CD14-positive monocyte (primary cell): ENCODE data around the gene LOC128125822.

Source experiments
- DNase-seq, 3 donors: peaks; one replicate each; pipeline ENCODE4 v3.0.0-alpha.2; 2011 to 2022
- H2AFZ ChIP-seq: 2 replicates; pipeline ENCODE4 v1.6.0; 2012; ENCODE audit warnings: mild to moderate bottlenecking, low read depth, low read length, inconsistent platforms; ENCODE audit not compliant: insufficient read depth, poor library complexity, severe bottlenecking
- H3K27ac ChIP-seq, 2 donors: 1 replicate in 1 of 2; 2 replicates in 1 of 2; pipeline ENCODE4 v1.5.1; 2012 to 2013; ENCODE audit warnings: low read length in 2 of 2, control low read depth in 1 of 2, inconsistent platforms in 1 of 2, low read depth in 1 of 2, mild to moderate bottlenecking in 1 of 2
- H3K27me3 ChIP-seq, 2 donors: one replicate each; pipeline versions ENCODE4 v1.6.0 to v1.6.1; 2011 to 2013; ENCODE audit warnings: low read length in 2 of 2; ENCODE audit not compliant: control insufficient read depth in 2 of 2, insufficient read depth in 2 of 2
- H3K36me3 ChIP-seq, 2 donors: replicated peaks in 1 of 2; 1 replicate in 1 of 2; 2 replicates in 1 of 2; pipeline versions ENCODE4 v1.5.1 to v1.6.1; 2012 to 2013; ENCODE audit warnings: low read length in 2 of 2, control low read depth in 1 of 2, inconsistent platforms in 1 of 2, mild to moderate bottlenecking in 1 of 2; ENCODE audit not compliant: insufficient read depth in 2 of 2, control insufficient read depth in 1 of 2
- H3K4me1 ChIP-seq, 2 donors: 1 replicate in 1 of 2; 2 replicates in 1 of 2; pipeline versions ENCODE4 v1.5.1 to v1.6.1; 2012 to 2013; ENCODE audit warnings: low read length in 2 of 2, control low read depth in 1 of 2, inconsistent platforms in 1 of 2, mild to moderate bottlenecking in 1 of 2, moderate library complexity in 1 of 2; ENCODE audit not compliant: insufficient read depth in 2 of 2, control insufficient read depth in 1 of 2
- H3K4me2 ChIP-seq: replicated peaks from 2 replicates; pipeline ENCODE3; 2012; ENCODE audit warnings: low read length, moderate library complexity, mild to moderate bottlenecking; ENCODE audit not compliant: poor library complexity, severe bottlenecking; ENCODE audit errors: extremely low read depth
- H3K4me3 ChIP-seq, 3 experiments: fragments of 200-600 bp in 1 of 3; sonication (generic) in 1 of 3; replicated peaks in 1 of 3; 1 replicate in 2 of 3; 2 replicates in 1 of 3; pipeline ENCODE4 v1.5.1; 2011 to 2013; ENCODE audit warnings: low read length in 3 of 3, mild to moderate bottlenecking in 3 of 3, control low read depth in 2 of 3, low read depth in 2 of 3, inconsistent platforms in 1 of 3, moderate library complexity in 1 of 3
- H3K79me2 ChIP-seq: 2 replicates; pipeline ENCODE4 v1.6.0; 2012; ENCODE audit warnings: mild to moderate bottlenecking, control low read depth, inconsistent platforms, low read length, moderate library complexity; ENCODE audit not compliant: insufficient read depth
- H3K9ac ChIP-seq: 2 replicates; pipeline ENCODE4 v1.6.0; 2017; ENCODE audit warnings: low read length, mild to moderate bottlenecking; ENCODE audit not compliant: insufficient read depth, poor library complexity, severe bottlenecking
- H3K9me3 ChIP-seq, 2 donors: replicated peaks in 1 of 2; 1 replicate in 1 of 2; 2 replicates in 1 of 2; pipeline versions ENCODE4 v1.5.1 to v1.6.1; 2012 to 2013; ENCODE audit warnings: low read length in 2 of 2, control low read depth in 1 of 2; ENCODE audit not compliant: control insufficient read depth in 1 of 2, insufficient read depth in 1 of 2
- H4K20me1 ChIP-seq: 2 replicates; pipeline ENCODE4 v1.6.0; 2012; ENCODE audit warnings: mild to moderate bottlenecking, low read length, control low read depth, moderate library complexity; ENCODE audit not compliant: insufficient read depth
- H3K27ac Mint-ChIP-seq, 7 donors: one replicate each; pipeline ENCODE4 v1.8.0; 2020; ENCODE audit warnings: mild to moderate bottlenecking in 7 of 7, mixed read lengths in 7 of 7, moderate library complexity in 6 of 7, inconsistent platforms in 2 of 7
- H3K27me3 Mint-ChIP-seq, 3 donors: one replicate each; pipeline ENCODE4 v1.8.0; 2021 to 2022; ENCODE audit warnings: low read depth in 3 of 3, mild to moderate bottlenecking in 3 of 3, mixed read lengths in 3 of 3, moderate library complexity in 3 of 3, inconsistent platforms in 1 of 3
- H3K36me3 Mint-ChIP-seq, 2 donors: one replicate each; pipeline ENCODE4 v1.8.0; 2020; ENCODE audit warnings: mixed read lengths in 2 of 2, inconsistent platforms in 1 of 2, mild to moderate bottlenecking in 1 of 2
- H3K4me1 Mint-ChIP-seq: one replicate; pipeline ENCODE4 v1.8.0; 2020; ENCODE audit warnings: mild to moderate bottlenecking, mixed read lengths
- H3K4me3 Mint-ChIP-seq, 2 donors: one replicate each; pipeline ENCODE4 v1.8.0; 2020; ENCODE audit warnings: mild to moderate bottlenecking in 2 of 2, mixed read lengths in 2 of 2, moderate library complexity in 1 of 2
- H3K9me3 Mint-ChIP-seq, 7 donors: one replicate each; pipeline ENCODE4 v1.8.0; 2020 to 2022; ENCODE audit warnings: mixed read lengths in 7 of 7, mild to moderate bottlenecking in 6 of 7, moderate library complexity in 6 of 7, inconsistent platforms in 2 of 7
- WGBS: methylation state at CpG from one replicate; pipeline ENCODE4 v1.1.5; 2013; ENCODE audit warnings: missing lambda C conversion rate; ENCODE audit not compliant: insufficient coverage; 5-methylcytosine and 5-hydroxymethylcytosine counted together
- intact Hi-C, 2 donors: fragments of 100-400 bp; cut with micrococcal nuclease; formaldehyde crosslinking; loops; one replicate each; pipeline versions ENCODE4 v1.15.0 to v1.15.1; 2023
- TF ChIP-seq, protein P1 (sequence below): fragments of 200-600 bp; IDR thresholded peaks from one replicate; pipeline ENCODE4 v1.8.0; 2022; ENCODE audit warnings: antibody characterized with exemption, mild to moderate bottlenecking

The LOC128125822 gene

GRCh38 chr6:63598049-63599036, 26.1 kb downstream of the LOC128125822 start:
- Mint-ChIP-seq H3K27me3 (peaks cover 0 to 3% (median 2%) of the 10 kb centered on the region in 3 donors), H3K27ac (peak overlapping the region in 3 of 7 donors; percentile 12 to 58 (median 17)), H3K9me3 (peaks cover 0 to 2% (median 0%) of the 10 kb centered on the region in 7 donors), H3K36me3 (no peaks in the 10 kb centered on the region), H3K4me1 (peaks cover 16% of the 10 kb centered on the region), H3K4me3 (peak overlapping the region; percentile 82 to 95)
- TF ChIP-seq, protein P1, sequence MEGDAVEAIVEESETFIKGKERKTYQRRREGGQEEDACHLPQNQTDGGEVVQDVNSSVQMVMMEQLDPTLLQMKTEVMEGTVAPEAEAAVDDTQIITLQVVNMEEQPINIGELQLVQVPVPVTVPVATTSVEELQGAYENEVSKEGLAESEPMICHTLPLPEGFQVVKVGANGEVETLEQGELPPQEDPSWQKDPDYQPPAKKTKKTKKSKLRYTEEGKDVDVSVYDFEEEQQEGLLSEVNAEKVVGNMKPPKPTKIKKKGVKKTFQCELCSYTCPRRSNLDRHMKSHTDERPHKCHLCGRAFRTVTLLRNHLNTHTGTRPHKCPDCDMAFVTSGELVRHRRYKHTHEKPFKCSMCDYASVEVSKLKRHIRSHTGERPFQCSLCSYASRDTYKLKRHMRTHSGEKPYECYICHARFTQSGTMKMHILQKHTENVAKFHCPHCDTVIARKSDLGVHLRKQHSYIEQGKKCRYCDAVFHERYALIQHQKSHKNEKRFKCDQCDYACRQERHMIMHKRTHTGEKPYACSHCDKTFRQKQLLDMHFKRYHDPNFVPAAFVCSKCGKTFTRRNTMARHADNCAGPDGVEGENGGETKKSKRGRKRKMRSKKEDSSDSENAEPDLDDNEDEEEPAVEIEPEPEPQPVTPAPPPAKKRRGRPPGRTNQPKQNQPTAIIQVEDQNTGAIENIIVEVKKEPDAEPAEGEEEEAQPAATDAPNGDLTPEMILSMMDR, result peak; percentile 89
- H3K27me3 ChIP-seq, result peaks cover 0 to 3% of the 10 kb centered on the region in 2 donors
- peaks cover 9 to 13% of the 10 kb centered on the region in 2 donors for H3K4me1 ChIP-seq
- DNase-seq, result peak; percentile 54 to 65 (median 59)
- H3K4me2 ChIP-seq, result peak overlapping the region; percentile 79
- peak overlapping the region in 1 of 2 donors; percentile 1 for H3K27ac ChIP-seq
- H3K36me3 ChIP-seq, result no peaks in the 10 kb centered on the region
- no peaks in the 10 kb centered on the region for H3K79me2 ChIP-seq
- peak overlapping the region; percentile 88 for H2AFZ ChIP-seq
- 0% methylated on average over 14 of the region's 23 CpGs for WGBS
- H4K20me1 ChIP-seq, result no peaks in the 10 kb centered on the region
- H3K9ac ChIP-seq, result peak overlapping the region; percentile 6
- intact Hi-C loops, result loop anchor here in 1 of 2 donors (5.0 to 10.0 kb wide), 2 partner anchors 86 to 164 kb away; no protein-coding TSS in a partner anchor
- H3K9me3 ChIP-seq, result no peaks in the 10 kb centered on the region
- peak overlapping the region; percentile 15 to 82 (median 77) for H3K4me3 ChIP-seq

DNA sequence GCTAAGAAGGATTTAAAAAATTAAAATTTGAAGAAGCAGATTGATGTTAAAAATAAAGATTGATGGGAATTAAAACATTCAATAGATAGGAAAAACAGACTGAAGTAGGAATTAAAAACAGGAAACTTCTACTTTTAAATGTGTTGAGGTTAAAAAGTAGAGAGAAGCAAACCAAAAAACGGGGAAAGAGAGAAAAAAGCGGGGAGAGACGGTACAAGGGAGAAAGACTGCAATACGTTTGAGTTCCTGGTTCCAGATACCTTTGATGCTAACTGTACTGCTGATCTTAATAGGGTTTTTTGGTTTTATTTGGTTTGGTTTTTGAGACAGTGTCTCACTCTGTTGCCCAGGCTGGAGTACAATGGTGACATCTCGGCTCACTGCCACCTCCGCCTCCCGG, 27.0 kb downstream of the LOC128125822 start:
- H3K36me3 Mint-ChIP-seq, result no peaks in the 10 kb centered on the region
- H3K27me3 Mint-ChIP-seq, result peaks cover 0 to 2% (median 2%) of the 10 kb centered on the region in 3 donors
- Histone ChIP-seq H3K4me2 (no peak overlapping the region), H3K79me2 (no peaks in the 10 kb centered on the region), H3K27ac (no peak overlapping the region), H3K4me1 (peaks cover 9 to 13% of the 10 kb centered on the region in 2 donors), H3K27me3 (peaks cover 0 to 3% of the 10 kb centered on the region in 2 donors), H3K9ac (no peak overlapping the region), H3K9me3 (no peaks in the 10 kb centered on the region), H2AFZ (no peak overlapping the region), H4K20me1 (no peaks in the 10 kb centered on the region), H3K36me3 (no peaks in the 10 kb centered on the region), H3K4me3 (no peak overlapping the region)
- WGBS, result 93% methylated on average over 5 of the region's 7 CpGs
- intact Hi-C loops, result loop anchor here in 1 of 2 donors (5.0 to 10.0 kb wide), 2 partner anchors 86 to 163 kb away; no protein-coding TSS in a partner anchor
- TF ChIP-seq, protein P1, result no peak
- DNase-seq, result no peak
- peaks cover 0 to 2% (median 0%) of the 10 kb centered on the region in 7 donors for H3K9me3 Mint-ChIP-seq
- no peak overlapping the region for H3K4me3 Mint-ChIP-seq
- peak overlapping the region in 1 of 7 donors; percentile 15 for H3K27ac Mint-ChIP-seq
- H3K4me1 Mint-ChIP-seq, result peaks cover 16% of the 10 kb centered on the region
